Measurements from ENCODE around the gene C10orf143. TPM values are rescaled to one million over a fixed set of nuclear protein-coding genes. Genes with fewer than 3 reads are reported as not detected.
"Not testable (repeated sequence)": the region's sequence is repeated elsewhere in the genome, so short reads cannot be mapped to it uniquely, and the experiment has no call there.

The C10orf143 gene
- total RNA-seq, 4 donors from 2014 or later: 5.0 to 8.5 (median 6.2) TPM

DNA sequence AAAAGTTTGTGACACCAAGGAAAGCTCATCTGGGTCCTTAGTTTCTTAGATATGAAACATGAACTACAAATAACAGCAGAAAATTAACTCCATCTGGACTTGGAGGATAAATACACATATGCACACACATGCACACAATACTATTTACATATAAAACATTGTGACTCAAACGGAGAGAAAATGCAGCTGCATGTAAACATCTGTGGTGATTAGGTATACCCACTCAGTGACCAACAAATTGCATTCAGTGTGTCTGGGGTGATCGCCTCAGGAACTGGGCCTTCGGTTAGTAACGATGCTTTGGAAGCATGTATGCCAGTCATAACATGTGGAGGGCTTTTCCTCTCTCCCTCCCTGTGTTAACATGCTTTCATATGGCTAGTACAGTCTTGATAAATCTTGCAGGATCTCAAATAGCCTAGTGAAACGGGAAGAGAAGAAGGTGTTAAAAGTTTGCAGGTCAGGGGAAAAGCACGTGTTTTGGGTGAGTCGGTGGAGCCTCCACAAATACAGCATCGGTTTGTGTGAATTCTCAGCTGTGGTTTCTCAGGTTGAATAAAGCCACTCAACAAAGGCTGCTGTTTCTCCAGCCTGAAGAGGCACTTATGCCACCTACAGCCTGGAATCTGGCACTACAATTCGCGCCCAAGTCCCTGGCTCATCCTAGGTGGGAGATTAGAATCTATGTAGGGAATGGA is 16.9 kb upstream of the C10orf143 start:
- DNase-seq: peak; percentile 58 to 63
- Histone ChIP-seq H3K4me3 (replicated peaks in 1 of 3) (no peak overlapping the region), H3K27ac (no peak overlapping the region), H3K9me3 (no peaks in the 10 kb centered on the region), H3K4me1 (no peaks in the 10 kb centered on the region), H3K27me3 (no peaks in the 10 kb centered on the region), H3K36me3 (no peaks in the 10 kb centered on the region)
- intact Hi-C loops (cut with DNase I): no loop called here
- 11 to 12% methylated on average over 10 of the region's 10 CpGs for WGBS, 2 donors
- TF ChIP-seq, protein P1, sequence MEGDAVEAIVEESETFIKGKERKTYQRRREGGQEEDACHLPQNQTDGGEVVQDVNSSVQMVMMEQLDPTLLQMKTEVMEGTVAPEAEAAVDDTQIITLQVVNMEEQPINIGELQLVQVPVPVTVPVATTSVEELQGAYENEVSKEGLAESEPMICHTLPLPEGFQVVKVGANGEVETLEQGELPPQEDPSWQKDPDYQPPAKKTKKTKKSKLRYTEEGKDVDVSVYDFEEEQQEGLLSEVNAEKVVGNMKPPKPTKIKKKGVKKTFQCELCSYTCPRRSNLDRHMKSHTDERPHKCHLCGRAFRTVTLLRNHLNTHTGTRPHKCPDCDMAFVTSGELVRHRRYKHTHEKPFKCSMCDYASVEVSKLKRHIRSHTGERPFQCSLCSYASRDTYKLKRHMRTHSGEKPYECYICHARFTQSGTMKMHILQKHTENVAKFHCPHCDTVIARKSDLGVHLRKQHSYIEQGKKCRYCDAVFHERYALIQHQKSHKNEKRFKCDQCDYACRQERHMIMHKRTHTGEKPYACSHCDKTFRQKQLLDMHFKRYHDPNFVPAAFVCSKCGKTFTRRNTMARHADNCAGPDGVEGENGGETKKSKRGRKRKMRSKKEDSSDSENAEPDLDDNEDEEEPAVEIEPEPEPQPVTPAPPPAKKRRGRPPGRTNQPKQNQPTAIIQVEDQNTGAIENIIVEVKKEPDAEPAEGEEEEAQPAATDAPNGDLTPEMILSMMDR (IDR thresholded peaks at IDR 0.05): peak; percentile 31 to 80 (median 62)
- TF ChIP-seq POLR2A (IDR thresholded peaks at IDR 0.05): no peak

- TF ChIP-seq POLR2A (IDR thresholded peaks at IDR 0.05): no peak
- TF ChIP-seq, protein P1 (IDR thresholded peaks at IDR 0.05): no peak
- WGBS, 2 donors: 36 to 75% methylated on average over 1 to 11 of the region's 13 CpGs
- H3K27ac ChIP-seq: no peak overlapping the region
- H3K36me3 ChIP-seq: no peaks in the 10 kb centered on the region
- H3K9me3 ChIP-seq: no peaks in the 10 kb centered on the region
- intact Hi-C loops (cut with DNase I): no loop called here
- DNase-seq: no peak
- H3K4me3 ChIP-seq (replicated peaks in 1 of 3): no peak overlapping the region
- H3K27me3 ChIP-seq: no peaks in the 10 kb centered on the region
- H3K4me1 ChIP-seq: no peaks in the 10 kb centered on the region
Observed at GRCh38 chr10:130121486-130122079, 11.0 kb upstream of the C10orf143 start.

- intact Hi-C loops (cut with DNase I); H3K9me3 ChIP-seq; H3K27me3 ChIP-seq; H3K27ac ChIP-seq; H3K4me3 ChIP-seq (replicated peaks in 1 of 3); H3K4me1 ChIP-seq; H3K36me3 ChIP-seq; DNase-seq: not testable (repeated sequence)
- 72 to 80% methylated on average over 6 of the region's 6 CpGs for WGBS, 2 donors
Observed at GRCh38 chr10:130117535-130117934, 6.9 kb upstream of the C10orf143 start.

DNA sequence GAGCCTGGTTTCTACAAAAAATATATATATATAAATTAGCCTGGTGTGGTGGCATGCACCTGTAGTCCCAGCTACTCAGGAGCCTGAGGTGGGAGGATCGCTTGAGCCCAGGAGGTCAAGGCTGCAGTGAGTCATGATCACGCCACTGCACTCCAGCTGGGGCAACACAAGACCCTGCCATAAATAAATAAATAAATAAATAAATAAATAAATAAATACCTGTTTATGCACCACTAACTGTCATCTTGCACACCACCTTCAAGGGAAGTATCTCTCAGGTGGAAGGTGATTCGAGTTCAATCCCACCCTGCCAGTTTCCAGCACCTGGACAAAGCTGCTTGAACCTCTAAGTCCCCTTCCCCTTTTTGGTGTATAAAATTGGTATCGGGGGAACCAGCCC is 6.3 kb upstream of the C10orf143 start:
- H3K27me3 ChIP-seq; H3K27ac ChIP-seq; H3K36me3 ChIP-seq; intact Hi-C loops (cut with DNase I); H3K9me3 ChIP-seq; DNase-seq; H3K4me1 ChIP-seq; H3K4me3 ChIP-seq (replicated peaks in 1 of 3): not testable (repeated sequence)
- 96 to 97% methylated on average over 4 of the region's 4 CpGs for WGBS, 2 donors

DNA sequence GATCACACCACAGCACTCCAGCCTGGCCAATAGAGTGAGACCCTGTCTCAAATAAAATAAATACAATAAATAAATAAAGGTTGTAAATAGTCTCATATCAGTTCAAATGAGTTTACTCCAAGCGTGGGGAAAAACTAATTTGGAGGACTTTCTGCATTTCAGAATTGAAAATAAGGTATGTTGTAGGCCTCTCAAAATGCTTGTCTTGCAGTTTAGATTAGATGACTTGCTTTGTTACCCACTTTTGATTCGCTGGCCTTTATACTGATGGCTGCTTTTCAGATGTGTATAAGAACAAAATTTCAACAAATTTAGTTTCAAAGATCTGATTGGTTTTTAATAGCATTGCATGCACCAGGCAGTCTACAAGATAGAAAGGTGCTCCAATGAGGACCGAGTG is 2.2 kb upstream of the C10orf143 start:
- H3K4me1 ChIP-seq: peaks cover 3 to 9% of the 10 kb centered on the region in 2 donors
- no peak overlapping the region for H3K4me3 ChIP-seq (replicated peaks in 1 of 3)
- TF ChIP-seq POLR2A (IDR thresholded peaks at IDR 0.05): no peak
- TF ChIP-seq, protein P1 (IDR thresholded peaks at IDR 0.05): no peak
- no peaks in the 10 kb centered on the region for H3K27me3 ChIP-seq
- no peaks in the 10 kb centered on the region for H3K36me3 ChIP-seq
- H3K9me3 ChIP-seq: no peaks in the 10 kb centered on the region
- no peak for DNase-seq
- no peak overlapping the region for H3K27ac ChIP-seq
- intact Hi-C loops (cut with DNase I): no loop called here
- WGBS, 2 donors: 94 to 97% methylated on average over 3 of the region's 3 CpGs

DNA sequence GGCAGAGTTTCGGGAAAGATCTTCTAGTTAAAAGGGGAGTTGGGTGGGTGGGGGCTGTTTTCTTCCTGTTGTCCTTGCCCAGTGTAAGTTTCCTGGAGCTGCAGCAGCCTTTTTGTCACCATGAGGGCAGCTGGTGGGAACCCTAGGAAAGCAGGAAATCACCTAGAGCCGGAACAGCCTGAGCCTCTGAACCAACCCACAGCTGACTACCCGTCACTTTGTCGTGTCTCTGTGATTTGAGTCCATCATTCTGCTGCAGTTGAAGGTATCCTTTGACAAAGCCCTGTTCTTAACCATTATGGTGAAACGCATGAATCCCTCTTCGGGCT is 1.2 kb upstream of the C10orf143 start:
- TF ChIP-seq POLR2A (IDR thresholded peaks at IDR 0.05): no peak
- TF ChIP-seq, protein P1 (IDR thresholded peaks at IDR 0.05): no peak
- 77 to 84% methylated on average over 6 of the region's 6 CpGs for WGBS, 2 donors
- intact Hi-C loops (cut with DNase I): no loop called here
- no peak for DNase-seq
- peaks cover 3 to 9% of the 10 kb centered on the region in 2 donors for H3K4me1 ChIP-seq
- no peaks in the 10 kb centered on the region for H3K27me3 ChIP-seq
- no peaks in the 10 kb centered on the region for H3K36me3 ChIP-seq
- no peaks in the 10 kb centered on the region for H3K9me3 ChIP-seq
- H3K27ac ChIP-seq: peak overlapping the region in 2 of 3 donors; percentile 91 to 94
- peak overlapping the region; percentile 57 to 85 (median 68) for H3K4me3 ChIP-seq (replicated peaks in 1 of 3)
